ENCODE measurements around the gene HORMAD2.

The HORMAD2 gene

DNA sequence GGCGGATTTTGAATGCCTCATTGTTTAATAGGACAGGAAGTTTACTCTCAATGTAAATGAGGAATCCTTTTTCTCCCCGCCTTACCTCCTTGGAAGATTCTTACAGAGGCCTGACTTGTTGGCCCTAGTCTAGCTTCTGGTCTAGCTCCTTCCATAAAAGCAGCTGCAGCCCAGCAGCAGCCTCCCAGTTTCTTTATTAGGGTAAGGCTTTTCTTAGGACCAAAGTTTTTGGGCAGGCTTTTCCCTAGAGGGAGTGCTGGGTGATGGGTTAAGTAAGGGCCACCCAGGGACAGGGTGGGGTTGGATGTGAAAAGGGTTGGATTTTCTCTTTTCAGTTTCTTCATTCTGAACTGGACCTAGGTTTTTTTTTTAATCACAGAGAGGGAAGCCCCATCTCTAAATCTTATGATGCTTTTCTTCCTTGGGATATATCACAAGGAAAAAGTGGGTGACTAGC, 116.6 kb downstream of the HORMAD2 start:
- H3K27ac ChIP-seq (ENCODE audit: low read depth, low read length) = no peak overlapping the region
- no peak overlapping the region for H3K4ac ChIP-seq (ENCODE audit: low read depth, low read length)
- H3K79me1 ChIP-seq (ENCODE audit: low read length) = no peaks in the 10 kb centered on the region
- H3K36me3 ChIP-seq (ENCODE audit: control insufficient read depth in 1 of 2, insufficient read depth in 2 of 2, low read length in 2 of 2) = no peaks in the 10 kb centered on the region
- no peak overlapping the region for H2BK12ac ChIP-seq (ENCODE audit: low read length)
- no peak overlapping the region for H4K91ac ChIP-seq (ENCODE audit: low read depth, low read length)
- H3K4me1 ChIP-seq (ENCODE audit: control insufficient read depth in 1 of 2, insufficient read depth in 2 of 2, low read length in 2 of 2) = peaks cover 7 to 15% of the 10 kb centered on the region in 2 experiments
- no peak overlapping the region for H2BK5ac ChIP-seq (ENCODE audit: low read depth, low read length, poor library complexity)
- no peak overlapping the region for H3K4me3 ChIP-seq (ENCODE audit: low read depth, low read length)
- no peak overlapping the region for H3K18ac ChIP-seq (ENCODE audit: low read length)
- H3K4me2 ChIP-seq (ENCODE audit: low read length) = no peak overlapping the region
- no peaks in the 10 kb centered on the region for H3K27me3 ChIP-seq (ENCODE audit: insufficient read depth, low read length)
- H2AFZ ChIP-seq (ENCODE audit: insufficient read depth, low read length, poor library complexity) = no peak overlapping the region
- H3K23ac ChIP-seq (ENCODE audit: low read length) = no peak overlapping the region
- no peaks in the 10 kb centered on the region for H3K9me3 ChIP-seq (ENCODE audit: insufficient read depth, low read depth, low read length)
- H3K9ac ChIP-seq (ENCODE audit: low read length) = no peak overlapping the region
- DNase-seq = no peak
- no peak overlapping the region for H4K12ac ChIP-seq (ENCODE audit: low read depth, low read length)
- H3K79me2 ChIP-seq (ENCODE audit: control insufficient read depth, insufficient read depth, low read length, poor library complexity) = no peaks in the 10 kb centered on the region
- H2BK120ac ChIP-seq (ENCODE audit: insufficient read depth, low read length, poor library complexity) = no peak overlapping the region
- WGBS (ENCODE audit: extremely low coverage, insufficient coverage, insufficient read length) = no CpG with 5 or more reads among the region's 2 CpGs
- no peak overlapping the region for H2AK5ac ChIP-seq (ENCODE audit: low read length)
- no peak overlapping the region for H4K8ac ChIP-seq (ENCODE audit: low read depth, low read length)
- no peak overlapping the region for H3K14ac ChIP-seq (ENCODE audit: low read length)

DNA sequence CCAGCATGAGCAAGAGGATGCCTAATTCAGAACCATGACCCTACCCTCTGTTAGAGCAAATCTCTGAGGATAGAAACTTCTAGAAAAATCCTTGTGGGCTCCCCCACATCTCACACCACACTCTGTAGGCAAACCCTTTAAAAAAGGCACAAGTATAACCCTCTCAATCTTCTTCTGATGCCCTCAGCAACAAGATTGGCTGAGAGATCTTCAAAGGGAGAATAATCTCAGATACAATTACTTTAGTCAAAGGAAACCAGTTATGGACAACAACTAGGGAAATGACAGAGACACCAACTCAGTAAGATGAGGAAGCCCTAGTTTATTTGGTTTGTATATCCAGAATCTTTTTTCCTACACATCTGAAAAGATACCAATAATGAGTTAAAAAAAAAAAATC, 117.1 kb downstream of the HORMAD2 start:
- Histone ChIP-seq H3K4me3 (ENCODE audit: low read depth, low read length) (no peak overlapping the region), H3K36me3 (ENCODE audit: control insufficient read depth in 1 of 2, insufficient read depth in 2 of 2, low read length in 2 of 2) (no peaks in the 10 kb centered on the region), H2BK5ac (ENCODE audit: low read depth, low read length, poor library complexity) (no peak overlapping the region), H3K27me3 (ENCODE audit: insufficient read depth, low read length) (no peaks in the 10 kb centered on the region), H3K9ac (ENCODE audit: low read length) (no peak overlapping the region), H3K9me3 (ENCODE audit: insufficient read depth, low read depth, low read length) (no peaks in the 10 kb centered on the region), H2BK120ac (ENCODE audit: insufficient read depth, low read length, poor library complexity) (no peak overlapping the region), H2AK5ac (ENCODE audit: low read length) (no peak overlapping the region), H3K79me2 (ENCODE audit: control insufficient read depth, insufficient read depth, low read length, poor library complexity) (no peaks in the 10 kb centered on the region), H4K12ac (ENCODE audit: low read depth, low read length) (no peak overlapping the region), H3K4me2 (ENCODE audit: low read length) (no peak overlapping the region), H3K4ac (ENCODE audit: low read depth, low read length) (no peak overlapping the region), H3K23ac (ENCODE audit: low read length) (no peak overlapping the region), H3K4me1 (ENCODE audit: control insufficient read depth in 1 of 2, insufficient read depth in 2 of 2, low read length in 2 of 2) (peaks cover 7 to 15% of the 10 kb centered on the region in 2 experiments), H4K8ac (ENCODE audit: low read depth, low read length) (no peak overlapping the region), H2AFZ (ENCODE audit: insufficient read depth, low read length, poor library complexity) (no peak overlapping the region), H2BK12ac (ENCODE audit: low read length) (no peak overlapping the region), H3K79me1 (ENCODE audit: low read length) (no peaks in the 10 kb centered on the region), H3K18ac (ENCODE audit: low read length) (no peak overlapping the region), H3K27ac (ENCODE audit: low read depth, low read length) (no peak overlapping the region), H4K91ac (ENCODE audit: low read depth, low read length) (no peak overlapping the region), H3K14ac (ENCODE audit: low read length) (no peak overlapping the region)
- DNase-seq = no peak

DNA sequence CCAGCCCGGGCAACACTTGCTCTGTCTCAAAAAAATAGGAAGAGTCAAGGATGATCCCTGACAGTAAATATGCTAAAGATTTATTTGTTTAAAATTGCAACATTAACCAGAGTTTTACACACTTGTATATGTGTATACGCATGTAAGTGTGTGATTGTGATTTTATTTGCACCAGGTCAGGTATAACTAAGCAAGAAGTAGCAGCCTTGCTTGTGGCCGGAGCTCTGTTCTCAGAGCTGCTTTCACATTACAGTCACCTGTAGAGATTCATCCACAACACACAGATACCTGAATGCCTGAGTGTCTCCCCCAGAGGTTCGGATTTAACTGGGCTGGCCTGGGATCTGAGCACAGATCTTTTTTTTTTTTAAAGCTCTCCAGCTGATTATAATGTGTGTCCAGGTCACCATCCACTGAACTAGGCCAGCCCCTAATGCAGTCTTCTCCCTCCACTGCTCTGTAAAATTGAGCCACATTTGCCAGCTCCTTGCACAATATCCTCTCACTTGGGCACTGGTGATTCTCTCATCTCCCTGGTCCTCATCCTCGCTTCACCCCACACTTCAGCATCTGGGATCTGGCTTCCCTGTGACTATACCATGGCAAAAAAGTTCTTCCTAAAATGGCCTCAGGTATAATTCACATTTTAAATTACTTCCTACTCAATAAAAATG, 118.0 kb downstream of the HORMAD2 start:
- no peak overlapping the region for H3K27ac ChIP-seq (ENCODE audit: low read depth, low read length)
- no peaks in the 10 kb centered on the region for H3K9me3 ChIP-seq (ENCODE audit: insufficient read depth, low read depth, low read length)
- H3K4me3 ChIP-seq (ENCODE audit: low read depth, low read length) = no peak overlapping the region
- no peak overlapping the region for H3K23ac ChIP-seq (ENCODE audit: low read length)
- H3K18ac ChIP-seq (ENCODE audit: low read length) = no peak overlapping the region
- H2BK5ac ChIP-seq (ENCODE audit: low read depth, low read length, poor library complexity) = no peak overlapping the region
- H4K91ac ChIP-seq (ENCODE audit: low read depth, low read length) = no peak overlapping the region
- no peak overlapping the region for H3K9ac ChIP-seq (ENCODE audit: low read length)
- no peak overlapping the region for H2AFZ ChIP-seq (ENCODE audit: insufficient read depth, low read length, poor library complexity)
- no peak overlapping the region for H2BK12ac ChIP-seq (ENCODE audit: low read length)
- H3K4ac ChIP-seq (ENCODE audit: low read depth, low read length) = no peak overlapping the region
- no CpG with 5 or more reads among the region's 5 CpGs for WGBS (ENCODE audit: extremely low coverage, insufficient coverage, insufficient read length)
- H3K14ac ChIP-seq (ENCODE audit: low read length) = no peak overlapping the region
- no peak for DNase-seq
- no peaks in the 10 kb centered on the region for H3K79me2 ChIP-seq (ENCODE audit: control insufficient read depth, insufficient read depth, low read length, poor library complexity)
- no peak overlapping the region for H4K12ac ChIP-seq (ENCODE audit: low read depth, low read length)
- H4K8ac ChIP-seq (ENCODE audit: low read depth, low read length) = no peak overlapping the region
- no peak overlapping the region for H2AK5ac ChIP-seq (ENCODE audit: low read length)
- no peak overlapping the region for H3K4me2 ChIP-seq (ENCODE audit: low read length)
- peaks cover 7 to 15% of the 10 kb centered on the region in 2 experiments for H3K4me1 ChIP-seq (ENCODE audit: control insufficient read depth in 1 of 2, insufficient read depth in 2 of 2, low read length in 2 of 2)
- H3K36me3 ChIP-seq (ENCODE audit: control insufficient read depth in 1 of 2, insufficient read depth in 2 of 2, low read length in 2 of 2) = no peaks in the 10 kb centered on the region
- H3K27me3 ChIP-seq (ENCODE audit: insufficient read depth, low read length) = no peaks in the 10 kb centered on the region
- no peak overlapping the region for H2BK120ac ChIP-seq (ENCODE audit: insufficient read depth, low read length, poor library complexity)
- H3K79me1 ChIP-seq (ENCODE audit: low read length) = no peaks in the 10 kb centered on the region

DNA sequence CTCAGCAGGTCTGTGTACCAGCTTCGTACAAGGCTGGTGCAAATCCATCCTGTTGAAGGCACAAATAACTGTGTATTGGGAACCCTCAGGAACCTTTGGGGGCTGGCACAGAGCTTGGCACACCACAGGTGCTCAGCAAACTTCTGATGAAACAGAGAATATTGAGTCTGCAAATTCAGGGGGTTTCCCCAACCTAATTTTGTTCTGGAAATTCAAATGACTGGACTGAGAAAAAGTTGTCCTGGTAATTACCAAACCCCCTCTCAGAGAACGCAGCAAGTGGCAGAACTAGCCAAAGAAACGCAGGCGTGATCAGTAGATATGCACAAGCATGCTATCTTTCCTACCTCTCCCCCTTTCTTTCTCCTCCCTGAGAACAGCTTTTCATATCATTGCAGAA, 118.7 kb downstream of the HORMAD2 start:
- Histone ChIP-seq H2BK5ac (ENCODE audit: low read depth, low read length, poor library complexity) (no peak overlapping the region), H2AK5ac (ENCODE audit: low read length) (no peak overlapping the region), H3K4me1 (ENCODE audit: control insufficient read depth in 1 of 2, insufficient read depth in 2 of 2, low read length in 2 of 2) (peaks cover 7 to 15% of the 10 kb centered on the region in 2 experiments), H3K79me1 (ENCODE audit: low read length) (no peaks in the 10 kb centered on the region), H3K18ac (ENCODE audit: low read length) (no peak overlapping the region), H3K23ac (ENCODE audit: low read length) (no peak overlapping the region), H3K27me3 (ENCODE audit: insufficient read depth, low read length) (no peaks in the 10 kb centered on the region), H3K4ac (ENCODE audit: low read depth, low read length) (no peak overlapping the region), H3K4me2 (ENCODE audit: low read length) (no peak overlapping the region), H2BK12ac (ENCODE audit: low read length) (no peak overlapping the region), H3K27ac (ENCODE audit: low read depth, low read length) (no peak overlapping the region), H4K8ac (ENCODE audit: low read depth, low read length) (no peak overlapping the region), H3K36me3 (ENCODE audit: control insufficient read depth in 1 of 2, insufficient read depth in 2 of 2, low read length in 2 of 2) (no peaks in the 10 kb centered on the region), H3K79me2 (ENCODE audit: control insufficient read depth, insufficient read depth, low read length, poor library complexity) (no peaks in the 10 kb centered on the region), H4K91ac (ENCODE audit: low read depth, low read length) (no peak overlapping the region), H2AFZ (ENCODE audit: insufficient read depth, low read length, poor library complexity) (no peak overlapping the region), H3K9ac (ENCODE audit: low read length) (no peak overlapping the region), H2BK120ac (ENCODE audit: insufficient read depth, low read length, poor library complexity) (no peak overlapping the region), H3K14ac (ENCODE audit: low read length) (no peak overlapping the region), H3K4me3 (ENCODE audit: low read depth, low read length) (no peak overlapping the region), H3K9me3 (ENCODE audit: insufficient read depth, low read depth, low read length) (no peaks in the 10 kb centered on the region), H4K12ac (ENCODE audit: low read depth, low read length) (no peak overlapping the region)
- DNase-seq = no peak
- no CpG with 5 or more reads among the region's 4 CpGs for WGBS (ENCODE audit: extremely low coverage, insufficient coverage, insufficient read length)

All from trophoblast cell (in vitro differentiated cells and primary cell).